ENCODE data around the gene ARFRP1.

The ARFRP1 gene

DNA sequence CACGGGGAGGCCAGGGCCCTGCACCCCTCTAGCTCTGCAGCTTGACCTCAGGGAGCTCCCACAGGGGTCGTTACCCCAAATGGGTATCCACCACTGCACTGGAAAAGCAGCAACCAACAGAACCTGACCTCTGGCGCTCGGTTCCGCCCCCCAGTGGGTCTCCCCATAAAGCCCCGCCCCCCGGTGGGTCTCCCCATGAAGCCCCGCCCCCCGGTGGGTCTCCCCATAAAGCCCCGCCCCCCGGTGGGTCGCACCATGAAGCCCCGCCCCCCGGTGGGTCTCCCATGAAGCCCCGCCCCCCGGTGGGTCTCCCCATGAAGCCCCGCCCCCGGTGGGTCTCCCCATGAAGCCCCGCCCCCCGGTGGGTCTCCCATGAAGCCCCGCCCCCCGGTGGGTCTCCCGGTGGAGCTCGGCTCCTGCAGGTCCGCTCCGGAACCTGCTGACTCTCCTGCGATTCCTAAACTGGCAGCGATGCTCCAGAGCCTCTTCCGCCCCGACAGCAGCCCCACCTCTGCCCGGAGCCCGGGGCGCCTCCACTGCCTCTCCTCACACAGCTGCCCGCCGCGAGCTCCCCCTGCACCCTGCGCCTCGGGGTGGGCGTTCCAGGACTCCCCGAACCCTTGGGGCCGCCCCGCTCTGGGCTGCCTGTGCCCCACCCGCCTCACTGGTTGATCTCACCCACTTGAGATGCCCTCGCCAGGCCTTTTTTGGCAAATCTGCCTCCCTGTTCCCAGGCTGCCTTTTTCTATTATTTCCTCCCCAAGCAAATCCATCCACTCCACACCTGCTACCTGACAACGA lies 43.9 kb upstream of the ARFRP1 start:
- TF ChIP-seq, protein P1, sequence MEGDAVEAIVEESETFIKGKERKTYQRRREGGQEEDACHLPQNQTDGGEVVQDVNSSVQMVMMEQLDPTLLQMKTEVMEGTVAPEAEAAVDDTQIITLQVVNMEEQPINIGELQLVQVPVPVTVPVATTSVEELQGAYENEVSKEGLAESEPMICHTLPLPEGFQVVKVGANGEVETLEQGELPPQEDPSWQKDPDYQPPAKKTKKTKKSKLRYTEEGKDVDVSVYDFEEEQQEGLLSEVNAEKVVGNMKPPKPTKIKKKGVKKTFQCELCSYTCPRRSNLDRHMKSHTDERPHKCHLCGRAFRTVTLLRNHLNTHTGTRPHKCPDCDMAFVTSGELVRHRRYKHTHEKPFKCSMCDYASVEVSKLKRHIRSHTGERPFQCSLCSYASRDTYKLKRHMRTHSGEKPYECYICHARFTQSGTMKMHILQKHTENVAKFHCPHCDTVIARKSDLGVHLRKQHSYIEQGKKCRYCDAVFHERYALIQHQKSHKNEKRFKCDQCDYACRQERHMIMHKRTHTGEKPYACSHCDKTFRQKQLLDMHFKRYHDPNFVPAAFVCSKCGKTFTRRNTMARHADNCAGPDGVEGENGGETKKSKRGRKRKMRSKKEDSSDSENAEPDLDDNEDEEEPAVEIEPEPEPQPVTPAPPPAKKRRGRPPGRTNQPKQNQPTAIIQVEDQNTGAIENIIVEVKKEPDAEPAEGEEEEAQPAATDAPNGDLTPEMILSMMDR (IDR thresholded peaks at IDR 0.05; ENCODE audit: insufficient read depth, low read depth, low read length, missing control alignments), result no peak
- no peak overlapping the region for H3K4me3 ChIP-seq (ENCODE audit: low read length)
- no peak for DNase-seq (ENCODE audit: low read depth)

DNA sequence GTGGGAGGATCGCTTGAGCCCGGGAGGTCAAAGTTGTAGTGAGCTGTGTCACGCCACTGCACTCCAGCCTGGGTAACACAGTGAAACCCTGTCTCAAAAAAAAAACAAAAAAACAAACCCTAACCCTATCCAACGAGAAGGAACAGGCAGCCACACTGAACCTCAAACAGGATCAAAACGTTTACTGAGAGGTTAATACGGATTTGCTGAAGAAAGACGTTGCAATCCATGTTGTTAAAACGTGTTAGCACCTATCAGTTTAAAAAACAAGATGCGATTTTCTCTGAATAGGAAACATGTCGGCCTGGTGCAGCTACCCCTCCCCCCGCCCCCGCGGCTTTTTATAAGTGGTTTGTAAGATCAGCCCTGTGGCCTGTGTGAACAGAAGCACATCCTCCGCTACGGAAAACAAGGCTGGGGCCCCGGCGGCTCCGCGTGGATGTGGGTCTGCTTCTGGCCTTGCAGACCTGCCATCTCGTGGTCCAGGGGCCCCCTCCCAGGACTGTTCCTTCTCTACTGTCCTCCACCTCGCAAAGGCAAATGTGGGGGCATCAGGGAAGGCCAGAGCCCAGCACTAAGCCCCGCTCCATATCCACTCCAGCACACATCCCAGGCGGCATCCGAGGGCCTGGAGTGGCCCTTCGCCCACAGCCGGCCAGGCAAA lies 43.2 kb upstream of the ARFRP1 start:
- TF ChIP-seq, protein P1 (IDR thresholded peaks at IDR 0.05; ENCODE audit: insufficient read depth, low read depth, low read length, missing control alignments), result no peak
- DNase-seq (ENCODE audit: low read depth), result no peak
- no peak overlapping the region for H3K4me3 ChIP-seq (ENCODE audit: low read length)

DNA sequence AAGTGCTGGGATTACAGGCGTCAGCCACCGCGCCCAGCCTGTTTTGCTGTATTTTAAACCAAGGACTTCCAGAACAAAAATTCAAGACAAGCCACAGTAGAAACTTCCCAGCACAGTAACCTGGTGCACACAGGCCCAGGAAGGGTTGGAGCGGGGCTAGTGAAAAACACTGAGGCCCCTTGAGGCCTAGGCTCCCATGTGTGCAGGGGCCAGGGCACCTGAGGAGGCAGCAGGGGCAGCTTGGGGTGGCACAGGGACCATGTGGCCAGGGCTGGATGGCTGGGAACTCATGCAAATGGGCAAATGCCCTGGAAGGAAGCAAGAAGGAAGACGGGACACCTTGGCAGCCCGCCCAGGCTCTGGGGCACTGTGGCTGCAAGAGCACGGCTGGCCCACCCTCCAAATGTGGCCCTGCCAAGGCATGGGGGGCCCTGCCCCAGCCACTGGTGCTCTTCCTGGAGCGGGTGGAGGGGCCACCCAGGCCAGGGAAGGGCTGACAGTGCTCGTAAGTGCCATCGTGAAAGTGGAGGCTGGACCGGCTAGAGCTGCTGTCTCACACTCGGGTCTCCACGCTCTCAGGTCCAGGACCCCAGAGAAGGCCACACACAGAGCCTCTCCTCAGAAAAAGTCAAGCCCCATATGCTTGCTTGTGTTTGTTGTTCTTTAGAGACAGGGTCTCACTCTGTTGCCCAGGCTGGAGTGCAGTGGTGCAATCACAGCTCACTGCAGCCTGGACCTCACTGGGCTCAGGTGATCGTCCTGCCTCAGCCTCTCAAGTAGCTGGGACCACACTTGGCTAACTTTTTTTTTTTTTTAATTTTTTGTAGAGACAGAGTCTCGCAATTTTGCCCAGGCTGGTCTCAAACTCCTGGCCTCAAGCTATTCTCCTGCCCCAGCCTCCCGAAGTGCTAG lies 42.1 kb upstream of the ARFRP1 start:
- no peak for DNase-seq (ENCODE audit: low read depth)
- H3K4me3 ChIP-seq (ENCODE audit: low read length), result no peak overlapping the region
- TF ChIP-seq, protein P1 (IDR thresholded peaks at IDR 0.05; ENCODE audit: insufficient read depth, low read depth, low read length, missing control alignments), result no peak

DNA sequence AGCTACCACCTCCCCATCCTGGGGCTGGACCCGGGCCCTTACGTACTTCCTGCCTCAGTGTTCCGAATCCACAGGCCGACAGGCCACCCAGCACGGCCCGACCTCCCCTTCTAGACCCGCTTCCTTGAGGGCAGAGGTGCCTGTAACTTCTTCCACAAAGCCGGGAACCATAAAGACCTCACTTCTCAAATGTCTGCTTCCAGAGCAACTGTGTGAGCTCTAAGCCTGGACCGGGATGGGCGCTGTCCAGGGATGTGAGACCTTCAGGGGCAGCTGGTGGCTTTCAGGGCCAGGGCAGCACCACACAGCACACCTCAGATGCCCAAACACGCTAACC lies 41.1 kb upstream of the ARFRP1 start:
- no peak for DNase-seq (ENCODE audit: low read depth)
- TF ChIP-seq, protein P1 (IDR thresholded peaks at IDR 0.05; ENCODE audit: insufficient read depth, low read depth, low read length, missing control alignments), result no peak
- no peak overlapping the region for H3K4me3 ChIP-seq (ENCODE audit: low read length)

DNA sequence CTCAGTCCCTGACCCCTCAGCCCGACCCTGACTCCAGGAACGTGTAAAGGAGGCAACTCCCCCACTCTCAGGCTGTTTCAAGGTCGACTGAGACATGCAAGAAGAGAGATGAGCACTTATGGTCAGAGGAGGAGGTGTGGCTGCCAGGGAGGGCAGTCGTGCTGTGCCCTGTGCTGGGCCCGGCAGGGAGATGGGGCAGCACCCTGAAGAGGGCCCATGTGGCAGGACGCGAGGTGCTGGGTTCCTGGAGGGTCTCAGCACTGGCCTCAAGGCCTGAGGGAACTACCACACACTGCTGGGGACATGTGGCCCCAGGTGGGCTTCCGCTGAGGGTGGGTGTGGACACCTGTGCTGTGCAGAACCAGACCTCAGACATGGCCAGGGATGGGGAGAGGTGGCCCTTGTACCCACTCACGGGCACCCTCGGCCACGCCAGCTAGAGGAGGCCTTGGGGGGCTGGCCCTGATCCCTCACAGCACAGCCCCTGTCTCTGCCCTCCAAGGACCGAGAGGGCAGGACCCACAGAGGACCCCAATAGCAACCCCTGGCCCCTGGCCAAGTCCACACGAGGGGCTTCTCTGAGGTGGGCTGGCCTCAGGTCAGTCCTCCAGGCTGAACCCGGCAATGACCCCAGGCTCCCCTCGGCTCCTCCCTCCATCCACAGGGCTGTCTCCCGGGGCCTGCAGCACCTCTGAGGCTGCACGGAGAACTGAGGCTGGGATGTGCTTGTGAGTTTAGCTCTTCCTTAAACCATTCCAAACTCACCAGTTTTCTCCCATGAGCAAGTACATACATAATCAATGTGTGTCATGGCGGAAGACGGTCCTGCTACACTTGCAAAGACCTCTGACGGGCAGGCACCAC lies 40.5 kb upstream of the ARFRP1 start:
- H3K4me3 ChIP-seq (ENCODE audit: low read length), result no peak overlapping the region
- TF ChIP-seq, protein P1 (IDR thresholded peaks at IDR 0.05; ENCODE audit: insufficient read depth, low read depth, low read length, missing control alignments), result no peak
- DNase-seq (ENCODE audit: low read depth), result no peak

DNA sequence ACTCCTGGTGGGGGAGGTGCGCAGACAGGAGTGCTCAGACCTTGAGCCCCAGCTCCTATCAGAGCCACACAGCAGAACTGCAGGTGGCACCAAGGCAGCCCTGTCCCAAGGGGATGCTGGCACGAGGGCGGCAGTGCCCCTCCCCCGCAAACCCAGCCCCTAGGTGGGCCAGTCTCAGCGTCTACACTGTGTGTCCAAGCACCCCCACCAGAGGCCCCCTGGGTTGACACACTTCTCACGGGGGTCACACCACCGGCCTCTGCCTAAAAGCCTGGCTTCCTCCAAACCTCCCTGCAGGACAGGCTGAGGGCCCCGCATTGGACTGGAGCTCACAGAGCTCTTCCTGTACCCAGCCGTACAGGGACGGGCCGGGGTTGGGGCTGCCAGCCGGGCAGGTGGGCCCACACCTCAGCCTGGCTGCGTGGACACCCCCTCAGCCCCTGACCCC lies 39.9 kb upstream of the ARFRP1 start:
- no peak overlapping the region for H3K4me3 ChIP-seq (ENCODE audit: low read length)
- no peak for DNase-seq (ENCODE audit: low read depth)
- TF ChIP-seq, protein P1 (IDR thresholded peaks at IDR 0.05; ENCODE audit: insufficient read depth, low read depth, low read length, missing control alignments), result no peak

All from epithelial cell of esophagus (primary cell).